Activated T-helper 1 cell treated with anti-CD3 and anti-CD28 coated beads, Interleukin-12 subunit alpha, Interleukin-12 subunit beta, Interleukin-2, Interleukin-4 antibody, amounts not matched to agents 30 ng/mL and 10 ng/mL and 1 ng/mL, durations not matched to agents 14 hours and 24 hours and 36 hours (primary cell): ENCODE measurements around the gene RABGEF1. TPM values are rescaled to one million over a fixed set of nuclear protein-coding genes. Genes with fewer than 3 reads are reported as not detected.
A peak's percentile ranks its signal among the peaks of the same experiment; 100 is the strongest.
"Not testable (repeated sequence)": the region's sequence is repeated elsewhere in the genome, so short reads cannot be mapped to it uniquely, and the experiment has no call there.

Experiments used
- DNase-seq: peaks from one replicate; pipeline ENCODE4 v3.0.0; 2021; ENCODE audit warnings: low spot score
- H3K27ac Mint-ChIP-seq: one replicate; pipeline ENCODE4 v1.8.0; 2021; ENCODE audit warnings: mild to moderate bottlenecking, mixed read lengths
- H3K27me3 Mint-ChIP-seq: one replicate; pipeline ENCODE4 v1.8.0; 2022; ENCODE audit warnings: mild to moderate bottlenecking, moderate library complexity, mixed read lengths; ENCODE audit not compliant: insufficient read depth
- H3K36me3 Mint-ChIP-seq: one replicate; pipeline ENCODE4 v1.8.0; 2021; ENCODE audit warnings: low read depth, mixed read lengths
- H3K4me1 Mint-ChIP-seq: one replicate; pipeline ENCODE4 v1.8.0; 2021; ENCODE audit warnings: low read depth, mixed read lengths
- H3K4me3 Mint-ChIP-seq: one replicate; pipeline ENCODE4 v1.8.0; 2021; ENCODE audit warnings: mild to moderate bottlenecking, moderate library complexity, mixed read lengths
- H3K9me3 Mint-ChIP-seq: one replicate; pipeline ENCODE4 v1.8.0; 2021; ENCODE audit warnings: mixed read lengths
- intact Hi-C: fragments of 100-400 bp; cut with micrococcal nuclease; formaldehyde crosslinking; loops from one replicate; pipeline ENCODE4 v1.15.1; 2024
- total RNA-seq: library from RNA; stranded (reverse); gene quantifications from 2 replicates; pipeline ENCODE4 v1.2.3, GENCODE V29; 2022

The RABGEF1 gene
- 26.7 and 27.8 TPM in 2 replicates for total RNA-seq

- peak within 1 kb of the TSS; percentile 94 for H3K27ac Mint-ChIP-seq
- no peaks in the 10 kb centered on the region for H3K27me3 Mint-ChIP-seq
- intact Hi-C loops = loop anchor here (1.0 to 5.0 kb wide), 10 partner anchors 18 to 758 kb away; partner anchors contain the start of genes GUSB, KCTD7 and SBDS
- DNase-seq = peak; percentile 98
- H3K4me1 Mint-ChIP-seq = peaks cover 15% of the 10 kb centered on the region
- peaks cover 12% of the 10 kb centered on the region for H3K36me3 Mint-ChIP-seq
- peak within 1 kb of the TSS; percentile 95 for H3K4me3 Mint-ChIP-seq
- H3K9me3 Mint-ChIP-seq = peaks cover 10% of the 10 kb centered on the region
Measured at GRCh38 chr7:66740302-66740979, at the start of gene RABGEF1. Gene RABGEF1 (plus strand): TSS chr7:66740733. CDS start chr7:66771900, 31,167 bp downstream.

DNA sequence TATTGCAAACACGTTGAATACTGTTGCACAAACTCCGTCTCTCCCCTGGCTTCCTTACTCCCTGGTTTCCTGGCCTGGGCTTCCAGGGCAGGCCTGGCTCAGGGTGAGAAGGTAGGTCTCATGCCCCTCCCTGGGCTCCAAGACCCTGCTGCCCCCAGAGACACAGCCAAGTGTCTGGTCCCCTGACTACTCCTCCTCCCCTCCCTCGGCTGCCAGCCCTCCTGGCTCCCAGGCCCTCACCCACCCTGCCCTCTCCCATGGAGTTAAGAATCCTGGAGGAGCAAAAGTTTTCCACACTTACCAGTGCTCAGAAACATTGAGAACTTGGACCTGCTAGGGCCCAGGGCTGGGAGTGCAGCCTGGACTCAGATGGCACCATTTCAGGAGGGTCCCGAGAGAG lies 47.2 kb upstream of the RABGEF1 start:
- no peak overlapping the region for H3K4me3 Mint-ChIP-seq
- no peaks in the 10 kb centered on the region for H3K27me3 Mint-ChIP-seq
- intact Hi-C loops = no loop called here

GRCh38 chr7:66694286-66694685 lies 46.2 kb upstream of the RABGEF1 start:
- no peak overlapping the region for H3K4me3 Mint-ChIP-seq
- H3K27me3 Mint-ChIP-seq = no peaks in the 10 kb centered on the region
- no peak for DNase-seq
- no peaks in the 10 kb centered on the region for H3K36me3 Mint-ChIP-seq
- H3K4me1 Mint-ChIP-seq = no peaks in the 10 kb centered on the region
- no peak overlapping the region for H3K27ac Mint-ChIP-seq
- no peaks in the 10 kb centered on the region for H3K9me3 Mint-ChIP-seq
- intact Hi-C loops = no loop called here

More for the DNA sequence above, 47.2 kb upstream of the RABGEF1 start:
- H3K27ac Mint-ChIP-seq = no peak overlapping the region
- peaks cover 3% of the 10 kb centered on the region for H3K9me3 Mint-ChIP-seq
- DNase-seq = no peak
- no peaks in the 10 kb centered on the region for H3K4me1 Mint-ChIP-seq
- peaks cover under 1% of the 10 kb centered on the region for H3K36me3 Mint-ChIP-seq

GRCh38 chr7:66695417-66695816 lies 45.1 kb upstream of the RABGEF1 start:
- H3K9me3 Mint-ChIP-seq, H3K4me3 Mint-ChIP-seq, H3K4me1 Mint-ChIP-seq, H3K27ac Mint-ChIP-seq, H3K36me3 Mint-ChIP-seq, intact Hi-C loops, H3K27me3 Mint-ChIP-seq, DNase-seq: not testable (repeated sequence)

GRCh38 chr7:66696134-66696533 lies 44.4 kb upstream of the RABGEF1 start:
- H3K4me1 Mint-ChIP-seq, H3K27ac Mint-ChIP-seq, intact Hi-C loops, H3K4me3 Mint-ChIP-seq, H3K9me3 Mint-ChIP-seq, DNase-seq, H3K36me3 Mint-ChIP-seq, H3K27me3 Mint-ChIP-seq: not testable (repeated sequence)

- no peaks in the 10 kb centered on the region for H3K9me3 Mint-ChIP-seq
- H3K27ac Mint-ChIP-seq = no peak overlapping the region
- H3K4me3 Mint-ChIP-seq = no peak overlapping the region
- intact Hi-C loops = no loop called here
- no peaks in the 10 kb centered on the region for H3K4me1 Mint-ChIP-seq
- H3K36me3 Mint-ChIP-seq = no peaks in the 10 kb centered on the region
- H3K27me3 Mint-ChIP-seq = no peaks in the 10 kb centered on the region
- DNase-seq = no peak
Measured at GRCh38 chr7:66696774-66697191, 43.8 kb upstream of the RABGEF1 start.

DNA sequence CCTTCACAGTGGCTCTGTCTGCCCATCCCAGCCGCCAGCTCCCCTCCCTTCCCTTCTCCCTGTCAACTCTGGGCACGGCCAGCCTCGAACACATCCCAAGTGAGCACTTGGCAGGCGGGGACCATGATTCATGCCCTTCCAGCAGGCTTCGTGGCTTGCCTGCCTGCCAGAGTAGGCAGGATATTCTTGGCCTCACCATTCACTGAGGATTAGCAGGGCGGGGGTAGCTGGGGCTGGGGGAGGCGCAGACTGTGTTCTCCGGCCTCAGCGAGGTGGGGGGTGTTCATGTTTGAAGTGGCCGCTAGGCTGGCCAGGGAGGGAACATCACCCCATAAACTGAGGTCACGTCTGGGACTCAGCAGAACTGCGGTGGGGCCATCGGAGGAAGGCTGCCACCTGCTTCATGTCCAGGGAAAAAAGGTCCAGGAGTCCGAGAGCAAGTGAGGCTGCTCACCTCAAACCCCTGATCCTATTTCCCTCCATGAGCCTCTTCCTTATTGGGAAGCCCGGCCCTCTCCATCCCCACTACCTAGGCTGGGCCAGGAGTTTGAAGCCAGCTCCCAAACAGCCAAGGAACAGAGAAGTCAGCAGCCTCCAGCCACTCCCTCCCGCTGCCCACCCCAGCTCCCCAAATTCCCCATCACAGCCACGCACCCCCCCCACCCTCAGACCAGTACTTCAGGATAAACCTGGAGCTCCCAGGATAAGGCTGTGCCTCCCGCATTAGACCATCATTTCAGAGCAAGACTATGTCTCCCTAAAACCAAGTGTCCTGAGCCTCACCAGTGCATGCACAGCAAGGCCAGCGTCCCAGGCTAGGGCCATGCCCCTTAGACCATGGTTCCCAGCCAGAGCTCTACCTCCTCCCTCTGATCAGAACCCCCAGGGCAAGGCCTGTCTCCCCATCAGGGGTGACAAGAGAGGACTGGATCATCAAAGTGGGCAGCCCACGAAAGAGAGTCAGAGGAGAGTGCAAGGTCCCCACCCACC lies 42.8 kb upstream of the RABGEF1 start:
- Mint-ChIP-seq H3K36me3 (no peaks in the 10 kb centered on the region), H3K9me3 (no peaks in the 10 kb centered on the region), H3K4me3 (no peak overlapping the region), H3K4me1 (no peaks in the 10 kb centered on the region), H3K27ac (no peak overlapping the region), H3K27me3 (no peaks in the 10 kb centered on the region)
- intact Hi-C loops = no loop called here
- no peak for DNase-seq

DNA sequence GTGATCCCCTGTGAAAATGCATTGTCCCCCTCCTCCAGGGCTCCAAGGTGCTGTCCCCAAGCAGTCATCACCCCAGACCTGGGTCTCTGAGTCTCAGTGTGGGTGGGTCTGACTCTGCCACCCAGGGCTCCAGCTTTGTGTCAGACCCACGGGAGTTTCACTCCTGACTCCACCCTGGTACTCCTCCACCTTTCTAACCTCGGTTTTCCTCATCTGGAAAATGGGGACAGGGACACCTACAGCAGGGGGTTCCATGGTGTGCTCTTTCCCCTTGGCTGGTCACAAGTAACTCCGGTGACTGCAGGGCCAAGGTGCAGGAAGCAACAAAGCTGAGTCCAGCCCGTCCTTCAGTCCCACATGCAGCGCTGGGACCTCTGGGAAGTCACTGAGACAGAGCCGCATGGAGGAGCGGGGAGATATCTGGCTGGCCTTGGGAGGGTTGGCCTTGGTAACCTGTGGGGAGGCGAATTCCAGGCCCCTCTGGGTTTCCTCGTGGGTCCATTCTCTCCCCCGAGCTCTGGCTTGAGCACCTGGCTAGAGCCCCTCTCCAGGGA lies 41.8 kb upstream of the RABGEF1 start:
- no peak overlapping the region for H3K4me3 Mint-ChIP-seq
- no peak overlapping the region for H3K27ac Mint-ChIP-seq
- H3K9me3 Mint-ChIP-seq = no peaks in the 10 kb centered on the region
- no peaks in the 10 kb centered on the region for H3K4me1 Mint-ChIP-seq
- no peaks in the 10 kb centered on the region for H3K36me3 Mint-ChIP-seq
- intact Hi-C loops = no loop called here
- no peak for DNase-seq
- H3K27me3 Mint-ChIP-seq = no peaks in the 10 kb centered on the region

- no peak for DNase-seq
- Mint-ChIP-seq H3K27me3 (no peaks in the 10 kb centered on the region), H3K4me1 (no peaks in the 10 kb centered on the region), H3K27ac (no peak overlapping the region), H3K9me3 (no peaks in the 10 kb centered on the region), H3K36me3 (no peaks in the 10 kb centered on the region), H3K4me3 (no peak overlapping the region)
- intact Hi-C loops = no loop called here
Measured at GRCh38 chr7:66699998-66700397, 40.5 kb upstream of the RABGEF1 start.

- DNase-seq = no peak
- Mint-ChIP-seq H3K27me3 (no peaks in the 10 kb centered on the region), H3K4me1 (no peaks in the 10 kb centered on the region), H3K9me3 (no peaks in the 10 kb centered on the region), H3K27ac (no peak overlapping the region), H3K4me3 (no peak overlapping the region), H3K36me3 (no peaks in the 10 kb centered on the region)
- intact Hi-C loops = no loop called here
Measured at GRCh38 chr7:66700633-66701131, 39.9 kb upstream of the RABGEF1 start.

GRCh38 chr7:66707825-66708224 lies 32.7 kb upstream of the RABGEF1 start:
- H3K9me3 Mint-ChIP-seq = peaks cover 5% of the 10 kb centered on the region
- no peak overlapping the region for H3K27ac Mint-ChIP-seq
- DNase-seq = no peak
- H3K4me3 Mint-ChIP-seq = no peak overlapping the region
- intact Hi-C loops = no loop called here
- H3K4me1 Mint-ChIP-seq = no peaks in the 10 kb centered on the region
- no peaks in the 10 kb centered on the region for H3K27me3 Mint-ChIP-seq
- no peaks in the 10 kb centered on the region for H3K36me3 Mint-ChIP-seq

DNA sequence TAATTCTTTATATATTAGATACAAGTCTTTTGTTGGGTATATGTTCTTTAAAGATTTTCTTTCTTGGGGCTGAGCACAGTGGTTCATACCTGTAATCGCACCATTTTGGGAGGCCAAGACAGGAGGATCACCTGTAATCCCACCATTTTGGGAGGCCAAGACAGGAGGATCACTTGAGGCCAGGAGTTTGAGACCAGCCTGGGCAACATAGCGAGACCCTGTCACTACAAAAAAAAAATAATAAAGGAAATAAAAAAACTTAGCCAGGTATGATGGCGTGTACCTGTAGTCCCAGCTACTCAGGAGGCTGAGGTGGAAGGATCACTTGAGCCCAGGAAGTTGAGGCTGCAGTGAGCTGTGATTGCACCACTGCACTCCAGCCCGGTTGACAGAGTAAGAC lies 29.8 kb upstream of the RABGEF1 start:
- Mint-ChIP-seq H3K36me3 (peaks cover 14% of the 10 kb centered on the region), H3K9me3 (peaks cover 17% of the 10 kb centered on the region)
- intact Hi-C loops, H3K4me3 Mint-ChIP-seq, H3K27me3 Mint-ChIP-seq, DNase-seq, H3K27ac Mint-ChIP-seq, H3K4me1 Mint-ChIP-seq: not testable (repeated sequence)

DNA sequence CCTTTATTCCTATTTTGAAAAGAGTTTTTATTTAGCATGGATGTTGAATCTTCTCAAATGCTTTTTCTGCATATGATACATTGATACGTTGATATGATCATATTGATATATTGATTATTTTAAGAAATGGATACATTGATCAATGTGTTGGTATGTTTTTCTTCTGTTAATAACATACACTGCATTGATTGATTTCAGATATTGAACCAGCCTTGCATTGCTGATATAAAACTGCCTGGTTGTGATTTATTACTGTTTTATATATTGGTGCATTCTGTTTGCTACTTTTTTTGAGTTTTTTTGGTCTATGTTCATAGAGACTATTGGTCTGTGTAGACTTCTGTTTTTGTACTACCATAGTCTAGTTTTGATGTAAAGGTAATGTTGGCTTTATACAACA lies 26.8 kb upstream of the RABGEF1 start:
- H3K27ac Mint-ChIP-seq = no peak overlapping the region
- intact Hi-C loops = no loop called here
- H3K36me3 Mint-ChIP-seq = peaks cover 15% of the 10 kb centered on the region
- H3K4me1 Mint-ChIP-seq = no peaks in the 10 kb centered on the region
- no peak overlapping the region for H3K4me3 Mint-ChIP-seq
- no peak for DNase-seq
- peaks cover 12% of the 10 kb centered on the region for H3K9me3 Mint-ChIP-seq
- no peaks in the 10 kb centered on the region for H3K27me3 Mint-ChIP-seq
